IPS DF 6.9 (cell line): ENCODE results near the gene TMIGD2.
A peak's percentile ranks its signal among the peaks of the same experiment; 100 is the strongest.
"Not testable (repeated sequence)": the region's sequence is repeated elsewhere in the genome, so short reads cannot be mapped to it uniquely, and the experiment has no call there.

Source experiments
- DNase-seq: peaks from one replicate; pipeline ENCODE4 v3.0.0-alpha.2; 2013; ENCODE audit warnings: low read depth, low spot score
- H3K27ac ChIP-seq: one replicate; pipeline ENCODE4 v1.5.1; 2013; ENCODE audit warnings: low read length, control low read depth
- H3K27me3 ChIP-seq: 2 replicates; pipeline ENCODE4 v1.6.1; 2013; ENCODE audit warnings: mild to moderate bottlenecking, low read length; ENCODE audit not compliant: control insufficient read depth, insufficient read depth
- H3K36me3 ChIP-seq: 2 replicates; pipeline ENCODE4 v1.6.1; 2013; ENCODE audit warnings: low read length; ENCODE audit not compliant: control insufficient read depth, insufficient read depth
- H3K4me1 ChIP-seq: 2 replicates; pipeline ENCODE4 v1.6.1; 2013; ENCODE audit warnings: low read length; ENCODE audit not compliant: control insufficient read depth, insufficient read depth
- H3K4me3 ChIP-seq: 2 replicates; pipeline ENCODE4 v1.5.1; 2013; ENCODE audit warnings: mild to moderate bottlenecking, low read length
- H3K9me3 ChIP-seq: 2 replicates; pipeline ENCODE4 v1.6.1; 2013; ENCODE audit warnings: low read length, inconsistent platforms; ENCODE audit not compliant: control insufficient read depth, insufficient read depth
- WGBS: extraction: QIAGEN DNeasy Blood & Tissue Kit; methylation state at CpG from one replicate; pipeline ENCODE4 v1.1.7; 2013; ENCODE audit warnings: mixed read lengths, missing lambda C conversion rate; ENCODE audit not compliant: insufficient read length, insufficient coverage; 5-methylcytosine and 5-hydroxymethylcytosine counted together

TMIGD2 gene

GRCh38 chr19:4295972-4296771, 6.0 kb downstream of the TMIGD2 start:
- H3K4me3 ChIP-seq, result no peak overlapping the region
- H3K9me3 ChIP-seq, result no peaks in the 10 kb centered on the region
- DNase-seq, result no peak
- H3K27ac ChIP-seq, result no peak overlapping the region
- no peaks in the 10 kb centered on the region for H3K27me3 ChIP-seq
- WGBS, result no CpG with 5 or more reads among the region's 14 CpGs
- H3K4me1 ChIP-seq, result peaks cover 3% of the 10 kb centered on the region; the same call in 1 of the 2 replicates
- H3K36me3 ChIP-seq, result no peaks in the 10 kb centered on the region

GRCh38 chr19:4294389-4294788, 7.8 kb downstream of the TMIGD2 start:
- H3K36me3 ChIP-seq, result no peaks in the 10 kb centered on the region
- no peak for DNase-seq
- H3K27ac ChIP-seq, result no peak overlapping the region
- H3K9me3 ChIP-seq, result no peaks in the 10 kb centered on the region
- H3K4me1 ChIP-seq, result peaks cover 3% of the 10 kb centered on the region
- no peak overlapping the region for H3K4me3 ChIP-seq
- no peaks in the 10 kb centered on the region for H3K27me3 ChIP-seq
- WGBS, result no CpG with 5 or more reads among the region's 10 CpGs

DNA sequence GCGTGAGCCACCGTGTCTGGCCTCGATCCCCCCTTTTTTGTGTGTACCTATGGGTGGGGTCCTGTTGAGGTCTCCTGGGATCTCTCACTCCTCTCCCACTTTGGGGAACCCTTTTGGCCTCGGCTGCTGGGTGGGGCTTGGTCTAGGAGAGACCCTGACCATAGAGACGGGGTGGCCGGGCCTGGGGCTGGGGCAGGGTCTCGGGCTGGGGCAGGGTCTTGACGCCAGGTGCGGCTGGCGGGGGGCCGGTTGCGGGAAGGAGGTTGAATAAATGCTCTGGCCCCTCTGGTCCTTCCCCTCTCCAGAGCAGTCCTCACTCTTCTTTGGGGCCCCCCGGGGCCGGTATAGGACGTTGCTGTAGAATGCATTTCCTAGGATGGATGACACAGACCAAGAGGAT, 9.7 kb downstream of the TMIGD2 start:
- no peak for DNase-seq
- no peaks in the 10 kb centered on the region for H3K9me3 ChIP-seq
- peaks cover 3% of the 10 kb centered on the region for H3K4me1 ChIP-seq
- H3K27ac ChIP-seq, result no peak overlapping the region
- no CpG with 5 or more reads among the region's 15 CpGs for WGBS
- no peaks in the 10 kb centered on the region for H3K27me3 ChIP-seq
- H3K36me3 ChIP-seq, result no peaks in the 10 kb centered on the region
- no peak overlapping the region for H3K4me3 ChIP-seq

GRCh38 chr19:4291184-4291732, 10.9 kb downstream of the TMIGD2 start:
- DNase-seq, result no peak
- no CpG with 5 or more reads among the region's 8 CpGs for WGBS
- Histone ChIP-seq H3K27ac (no peak overlapping the region), H3K4me1 (peaks cover 3% of the 10 kb centered on the region), H3K4me3 (no peak overlapping the region), H3K36me3 (no peaks in the 10 kb centered on the region), H3K27me3 (no peaks in the 10 kb centered on the region), H3K9me3 (no peaks in the 10 kb centered on the region)

GRCh38 chr19:4288091-4288777, 14.0 kb downstream of the TMIGD2 start:
- no peak for DNase-seq
- no peaks in the 10 kb centered on the region for H3K36me3 ChIP-seq
- no peaks in the 10 kb centered on the region; the same call in 1 of the 2 replicates for H3K4me1 ChIP-seq
- no peak overlapping the region for H3K4me3 ChIP-seq
- H3K9me3 ChIP-seq, result no peaks in the 10 kb centered on the region
- WGBS, result no CpG with 5 or more reads among the region's 16 CpGs
- H3K27ac ChIP-seq, result no peak overlapping the region
- H3K27me3 ChIP-seq, result no peaks in the 10 kb centered on the region

DNA sequence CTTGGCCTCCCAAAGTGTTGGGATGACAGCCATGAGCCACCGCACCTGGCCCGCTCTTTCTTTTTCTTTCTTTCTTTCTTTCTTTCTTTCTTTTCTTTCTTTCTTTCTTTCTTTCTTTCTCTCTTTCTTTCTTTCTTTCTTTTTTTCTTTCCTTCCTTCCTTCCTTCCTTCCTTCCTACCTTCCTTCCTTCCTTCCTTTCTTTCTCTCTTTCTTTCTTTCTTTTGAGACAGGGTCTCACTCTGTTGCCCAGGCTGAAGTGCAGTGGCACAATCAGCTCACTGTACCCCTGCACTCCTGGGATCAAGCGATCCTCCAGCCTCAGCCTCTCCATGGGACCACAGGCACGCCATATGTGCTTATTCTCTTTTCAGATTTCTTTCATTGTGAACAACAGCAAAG, 16.0 kb downstream of the TMIGD2 start:
- not testable (repeated sequence) for DNase-seq, H3K4me1 ChIP-seq, H3K9me3 ChIP-seq, H3K4me3 ChIP-seq, H3K27me3 ChIP-seq, H3K36me3 ChIP-seq, H3K27ac ChIP-seq
- WGBS, result no CpG with 5 or more reads among the region's 4 CpGs

DNA sequence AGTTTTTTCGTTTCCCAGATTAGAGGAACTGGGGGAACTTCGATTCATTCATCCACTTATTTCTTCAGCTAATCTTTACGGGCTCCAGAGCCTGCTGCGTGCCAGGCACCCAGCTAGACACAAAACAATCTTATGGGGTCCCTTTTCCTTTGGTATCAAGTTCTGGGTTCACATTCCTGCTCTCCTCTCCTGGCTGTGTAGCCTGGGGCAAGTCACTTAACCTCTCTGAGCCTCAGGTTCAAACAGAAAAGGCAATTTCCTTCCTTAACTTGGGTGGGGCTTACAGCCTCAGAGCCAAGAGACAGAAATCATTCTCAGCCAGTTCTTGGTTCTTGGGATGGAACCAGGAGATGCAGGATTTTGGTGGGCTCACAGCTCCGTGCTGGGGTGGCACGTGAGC, 17.2 kb downstream of the TMIGD2 start:
- no CpG with 5 or more reads among the region's 6 CpGs for WGBS

GRCh38 chr19:4284176-4284958, 17.8 kb downstream of the TMIGD2 start:
- Histone ChIP-seq H3K4me3 (no peak overlapping the region), H3K27ac (no peak overlapping the region)
- WGBS, result no CpG with 5 or more reads among the region's 20 CpGs

More for the DNA sequence above, 17.2 kb downstream of the TMIGD2 start:
- Histone ChIP-seq H3K9me3 (no peaks in the 10 kb centered on the region), H3K4me3 (no peak overlapping the region), H3K4me1 (no peaks in the 10 kb centered on the region), H3K36me3 (no peaks in the 10 kb centered on the region), H3K27me3 (peaks cover 11% of the 10 kb centered on the region; the same call in 1 of the 2 replicates), H3K27ac (no peak overlapping the region)
- DNase-seq, result no peak

DNA sequence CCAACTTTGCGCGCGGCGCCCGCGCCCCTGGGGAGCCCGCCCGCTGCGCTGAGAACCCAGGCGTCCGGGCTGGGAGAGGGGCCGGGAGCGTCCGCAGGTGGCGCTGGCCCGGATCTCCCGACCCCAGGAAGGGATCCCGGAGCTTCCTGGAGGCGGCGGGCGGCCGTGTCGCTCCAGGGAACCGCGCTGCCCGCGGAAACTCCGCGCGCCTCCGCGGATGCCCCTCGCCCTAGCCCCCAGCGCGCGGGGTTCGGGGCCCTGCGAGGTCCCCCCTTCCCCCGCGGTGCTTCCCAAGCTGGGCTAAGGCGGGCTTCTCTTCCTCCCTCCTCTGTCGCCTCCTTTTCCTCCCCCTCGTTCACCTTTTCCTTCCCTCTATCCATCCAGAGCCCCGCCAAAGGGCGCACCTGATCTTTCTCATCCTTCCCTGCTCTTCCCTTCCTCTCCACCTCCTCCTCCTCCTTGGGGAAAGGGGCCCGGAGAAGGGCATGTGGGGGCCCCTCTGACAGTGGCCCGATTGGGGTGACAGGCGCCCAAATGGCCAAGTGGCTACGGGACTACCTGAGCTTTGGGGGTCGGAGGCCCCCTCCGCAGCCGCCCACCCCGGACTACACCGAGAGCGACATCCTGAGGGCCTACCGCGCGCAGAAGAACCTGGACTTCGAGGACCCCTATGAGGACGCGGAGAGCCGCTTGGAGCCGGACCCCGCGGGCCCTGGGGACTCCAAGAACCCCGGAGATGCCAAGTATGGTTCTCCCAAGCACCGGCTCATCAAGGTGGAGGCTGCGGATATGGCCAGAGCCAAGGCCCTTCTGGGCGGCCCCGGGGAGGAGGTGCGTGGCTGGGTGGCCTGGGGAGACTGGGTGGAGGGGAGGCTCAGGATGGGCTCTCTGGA, 22.4 kb downstream of the TMIGD2 start:
- peaks cover 13% of the 10 kb centered on the region; the same call in 1 of the 2 replicates for H3K27me3 ChIP-seq
- H3K9me3 ChIP-seq, result no peaks in the 10 kb centered on the region
- H3K27ac ChIP-seq, result no peak overlapping the region
- no peaks in the 10 kb centered on the region for H3K36me3 ChIP-seq
- H3K4me3 ChIP-seq, result peak overlapping the region; percentile 70; the same call in 1 of the 2 replicates
- whole genome bisulfite sequencing, result no CpG with 5 or more reads among the region's 71 CpGs
- 0 out of 2 replicates have a peak, but pooled peaks cover 1% of the 10 kb centered on the region for H3K4me1 ChIP-seq
- DNase-seq, result no peak

More at GRCh38 chr19:4284176-4284958, 17.8 kb downstream of the TMIGD2 start:
- peak; percentile 90 for DNase-seq
- Histone ChIP-seq H3K27me3 (peaks cover 13% of the 10 kb centered on the region; the same call in 1 of the 2 replicates), H3K4me1 (no peaks in the 10 kb centered on the region), H3K9me3 (no peaks in the 10 kb centered on the region), H3K36me3 (no peaks in the 10 kb centered on the region)
